Neuronal stem cell (in vitro differentiated cells): ENCODE measurements around the gene ACBD3.

Source experiments
- DNase-seq: peaks from one replicate; pipeline ENCODE4 v3.0.0-alpha.2; 2013; ENCODE audit warnings: low spot score
- H2AFZ ChIP-seq: one replicate; pipeline ENCODE4 v1.6.1; 2013; ENCODE audit warnings: mild to moderate bottlenecking, low read length, inconsistent platforms
- H2AK5ac ChIP-seq: 2 replicates; pipeline ENCODE4 v1.6.1; 2013; ENCODE audit warnings: low read depth, mild to moderate bottlenecking, inconsistent platforms, low read length, moderate library complexity, mixed read lengths
- H2BK120ac ChIP-seq: 2 replicates; pipeline ENCODE4 v1.6.1; 2013; ENCODE audit warnings: low read depth, mild to moderate bottlenecking, inconsistent platforms, low read length, moderate library complexity, mixed read lengths
- H2BK12ac ChIP-seq: one replicate; pipeline ENCODE4 v1.6.1; 2013; ENCODE audit warnings: low read length, inconsistent platforms
- H2BK15ac ChIP-seq: 2 replicates; pipeline ENCODE4 v1.6.1; 2013; ENCODE audit warnings: mild to moderate bottlenecking, low read length, inconsistent platforms, mixed read lengths
- H2BK5ac ChIP-seq: one replicate; pipeline ENCODE4 v1.6.1; 2013; ENCODE audit warnings: inconsistent platforms, mild to moderate bottlenecking, low read length, moderate library complexity
- H3K14ac ChIP-seq: one replicate; pipeline ENCODE4 v1.6.1; 2013; ENCODE audit warnings: low read length, inconsistent platforms
- H3K18ac ChIP-seq: 2 replicates; pipeline ENCODE4 v1.6.1; 2013; ENCODE audit warnings: low read length, inconsistent platforms
- H3K23ac ChIP-seq: 2 replicates; pipeline ENCODE4 v1.6.1; 2013; ENCODE audit warnings: low read depth, mild to moderate bottlenecking, mixed read lengths, low read length, inconsistent platforms; ENCODE audit not compliant: poor library complexity
- H3K27ac ChIP-seq: replicated peaks from 3 replicates; pipeline ENCODE4 v1.5.1; 2013; ENCODE audit warnings: low read length, inconsistent platforms
- H3K27me3 ChIP-seq, 3 experiments: 2 replicates each; pipeline ENCODE4 v1.6.1; 2013; ENCODE audit warnings: low read length in 3 of 3, mild to moderate bottlenecking in 2 of 3, inconsistent platforms in 1 of 3, low read depth in 1 of 3, mixed read lengths in 1 of 3, moderate library complexity in 1 of 3; ENCODE audit not compliant: control insufficient read depth in 3 of 3, insufficient read depth in 3 of 3
- H3K36me3 ChIP-seq, 2 donors: replicated peaks in 1 of 2; 2 replicates each; pipeline ENCODE4 v1.6.1; 2013; ENCODE audit warnings: low read length in 2 of 2; ENCODE audit not compliant: control insufficient read depth in 2 of 2, insufficient read depth in 2 of 2
- H3K4ac ChIP-seq: 2 replicates; pipeline ENCODE4 v1.6.1; 2013; ENCODE audit warnings: inconsistent platforms, mild to moderate bottlenecking, low read length, moderate library complexity
- H3K4me1 ChIP-seq, 2 donors: 1 replicate in 1 of 2; 2 replicates in 1 of 2; pipeline ENCODE4 v1.6.1; 2013; ENCODE audit warnings: low read length in 2 of 2, low read depth in 1 of 2; ENCODE audit not compliant: control insufficient read depth in 2 of 2, insufficient read depth in 1 of 2
- H3K4me2 ChIP-seq: one replicate; pipeline ENCODE4 v1.6.1; 2013; ENCODE audit warnings: mild to moderate bottlenecking, low read length, inconsistent platforms; ENCODE audit not compliant: insufficient read depth, poor library complexity, severe bottlenecking
- H3K4me3 ChIP-seq, 2 donors: 2 replicates each; pipeline ENCODE4 v1.5.1; 2013; ENCODE audit warnings: low read length in 2 of 2, mild to moderate bottlenecking in 2 of 2, inconsistent platforms in 1 of 2, moderate library complexity in 1 of 2
- H3K79me1 ChIP-seq: one replicate; pipeline ENCODE4 v1.6.1; 2013; ENCODE audit warnings: low read depth, mild to moderate bottlenecking, inconsistent platforms, low read length, moderate library complexity
- H3K9ac ChIP-seq: one replicate; pipeline ENCODE4 v1.6.1; 2013; ENCODE audit warnings: mild to moderate bottlenecking, low read depth, low read length, inconsistent platforms; ENCODE audit not compliant: poor library complexity
- H3K9me3 ChIP-seq, 2 donors: replicated peaks in 1 of 2; 2 replicates each; pipeline versions ENCODE3 to v1.6.1; 2013; ENCODE audit warnings: low read length in 2 of 2, mild to moderate bottlenecking in 2 of 2, inconsistent platforms in 1 of 2, low read depth in 1 of 2, mixed read lengths in 1 of 2, moderate library complexity in 1 of 2; ENCODE audit not compliant: control insufficient read depth in 2 of 2, insufficient read depth in 1 of 2
- H4K8ac ChIP-seq: one replicate; pipeline ENCODE4 v1.6.1; 2013; ENCODE audit warnings: low read depth, mild to moderate bottlenecking, inconsistent platforms, low read length, moderate library complexity
- H4K91ac ChIP-seq: one replicate; pipeline ENCODE4 v1.6.1; 2013; ENCODE audit warnings: low read length, low read depth, mild to moderate bottlenecking, inconsistent platforms; ENCODE audit not compliant: poor library complexity
- WGBS, 2 donors: extraction: QIAGEN DNeasy Blood & Tissue Kit; methylation state at CpG; one replicate each; pipeline ENCODE4 v1.1.7; 2013; ENCODE audit warnings: missing lambda C conversion rate in 2 of 2, mixed read lengths in 1 of 2; ENCODE audit not compliant: insufficient read length in 2 of 2, insufficient replicate concordance in 1 of 2; ENCODE audit errors: extremely low coverage in 2 of 2; 5-methylcytosine and 5-hydroxymethylcytosine counted together

ACBD3 gene

GRCh38 chr1:226132728-226133503, 53.6 kb downstream of the ACBD3 start:
- Histone ChIP-seq H3K18ac (peak overlapping the region; percentile 18), H3K79me1 (no peaks in the 10 kb centered on the region), H3K36me3 (no peaks in the 10 kb centered on the region), H3K27ac (no peak overlapping the region), H4K8ac (peak overlapping the region; percentile 44), H2BK12ac (no peak overlapping the region), H2AK5ac (peak overlapping the region; percentile 20), H3K4me1 (peaks cover 10 to 13% of the 10 kb centered on the region in 2 donors), H2BK120ac (no peak overlapping the region), H3K27me3 (no peaks in the 10 kb centered on the region), H2BK15ac (no peak overlapping the region), H2AFZ (peak overlapping the region; percentile 39), H3K4ac (no peak overlapping the region), H3K23ac (peak overlapping the region; percentile 92), H2BK5ac (no peak overlapping the region), H3K9ac (peak overlapping the region; percentile 30), H3K14ac (no peak overlapping the region), H4K91ac (no peak overlapping the region), H3K4me2 (no peak overlapping the region), H3K9me3 (peaks cover 0 to 2% of the 10 kb centered on the region in 2 donors), H3K4me3 (no peak overlapping the region)
- no CpG with 5 or more reads among the region's 17 CpGs for WGBS, 2 donors
- DNase-seq: no peak

GRCh38 chr1:226131639-226132038, 54.9 kb downstream of the ACBD3 start:
- no peak overlapping the region for H3K4ac ChIP-seq
- H3K36me3 ChIP-seq: no peaks in the 10 kb centered on the region
- no peak overlapping the region for H2BK120ac ChIP-seq
- DNase-seq: no peak
- H2BK15ac ChIP-seq: no peak overlapping the region
- no peak overlapping the region for H4K8ac ChIP-seq
- H2AFZ ChIP-seq: no peak overlapping the region
- no peaks in the 10 kb centered on the region for H3K79me1 ChIP-seq
- WGBS, 2 donors: no CpG with 5 or more reads among the region's 5 CpGs
- H2BK5ac ChIP-seq: no peak overlapping the region
- no peak overlapping the region for H4K91ac ChIP-seq
- H3K14ac ChIP-seq: no peak overlapping the region
- peaks cover 0 to 2% of the 10 kb centered on the region in 2 donors for H3K9me3 ChIP-seq
- H3K18ac ChIP-seq: no peak overlapping the region
- no peak overlapping the region for H3K4me3 ChIP-seq
- H3K4me2 ChIP-seq: no peak overlapping the region
- H2AK5ac ChIP-seq: no peak overlapping the region
- H3K27ac ChIP-seq: no peak overlapping the region
- no peak overlapping the region for H3K9ac ChIP-seq
- H3K27me3 ChIP-seq: no peaks in the 10 kb centered on the region
- peaks cover 18% of the 10 kb centered on the region in 2 donors for H3K4me1 ChIP-seq
- no peak overlapping the region for H3K23ac ChIP-seq
- no peak overlapping the region for H2BK12ac ChIP-seq

- H3K9ac ChIP-seq: no peak overlapping the region
- no peak overlapping the region for H2AK5ac ChIP-seq
- no peak overlapping the region for H3K27ac ChIP-seq
- no peak overlapping the region for H2BK120ac ChIP-seq
- no peak overlapping the region for H2AFZ ChIP-seq
- WGBS, 2 donors: no CpG with 5 or more reads among the region's 2 CpGs
- H2BK5ac ChIP-seq: no peak overlapping the region
- H3K18ac ChIP-seq: no peak overlapping the region
- H3K36me3 ChIP-seq: no peaks in the 10 kb centered on the region
- no peak overlapping the region for H4K8ac ChIP-seq
- H3K23ac ChIP-seq: no peak overlapping the region
- peaks cover 0 to under 1% (median 0%) of the 10 kb centered on the region in 3 experiments for H3K27me3 ChIP-seq
- H3K79me1 ChIP-seq: no peaks in the 10 kb centered on the region
- peaks cover 11 to 21% of the 10 kb centered on the region in 2 donors for H3K4me1 ChIP-seq
- no peak overlapping the region for H3K4me3 ChIP-seq
- no peak overlapping the region for H3K4me2 ChIP-seq
- H3K14ac ChIP-seq: no peak overlapping the region
- H3K4ac ChIP-seq: no peak overlapping the region
- H4K91ac ChIP-seq: no peak overlapping the region
- peaks cover 0 to 2% of the 10 kb centered on the region in 2 donors for H3K9me3 ChIP-seq
- H2BK15ac ChIP-seq: no peak overlapping the region
- H2BK12ac ChIP-seq: no peak overlapping the region
- no peak for DNase-seq
Measured at GRCh38 chr1:226129230-226129629, 57.3 kb downstream of the ACBD3 start.

GRCh38 chr1:226128487-226129075, 58.0 kb downstream of the ACBD3 start:
- DNase-seq: no peak

More at GRCh38 chr1:226128487-226129075, 58.0 kb downstream of the ACBD3 start:
- Histone ChIP-seq H3K4me2 (no peak overlapping the region), H3K4me3 (no peak overlapping the region), H3K27ac (peak overlapping the region; percentile 4), H2AK5ac (peak overlapping the region; percentile 1), H4K91ac (no peak overlapping the region), H3K79me1 (no peaks in the 10 kb centered on the region), H3K9me3 (peaks cover 0 to 2% of the 10 kb centered on the region in 2 donors), H4K8ac (no peak overlapping the region), H3K18ac (peak overlapping the region; percentile 8), H2AFZ (peak overlapping the region; percentile 96), H3K4ac (no peak overlapping the region), H2BK5ac (no peak overlapping the region), H3K4me1 (peaks cover 11 to 21% of the 10 kb centered on the region in 2 donors), H3K23ac (no peak overlapping the region), H3K14ac (no peak overlapping the region), H3K27me3 (peaks cover 0 to 7% (median 0%) of the 10 kb centered on the region in 3 experiments), H3K36me3 (no peaks in the 10 kb centered on the region), H2BK15ac (no peak overlapping the region), H2BK120ac (no peak overlapping the region), H3K9ac (no peak overlapping the region), H2BK12ac (no peak overlapping the region)
- no CpG with 5 or more reads among the region's 8 CpGs for WGBS, 2 donors
